Natural killer cell (primary cell): ENCODE results near the gene LCA5L. TPM values are rescaled to one million over a fixed set of nuclear protein-coding genes. Genes with fewer than 3 reads are reported as not detected.

Experiments
- ATAC-seq, 3 donors: fragments of 150-1000 bp in 2 of 3; fragments of 200-7000 bp in 1 of 3; cut with Tn5 transposase; 1 replicate in 1 of 3; 2 replicates in 2 of 3; pipeline ENCODE4 v1.10.0; 2021; ENCODE audit warnings: mild to moderate bottlenecking in 2 of 3, moderate library complexity in 2 of 3
- DNase-seq, 2 donors: peaks; one replicate each; pipeline versions ENCODE4 v3.0.0 to v3.0.0-alpha.2; 2013 to 2021; ENCODE audit warnings: mixed read lengths in 1 of 2
- H3K27ac ChIP-seq: one replicate; pipeline ENCODE4 v1.5.1; 2013; ENCODE audit warnings: mild to moderate bottlenecking, low read length
- H3K27me3 ChIP-seq: one replicate; pipeline ENCODE4 v1.6.1; 2013; ENCODE audit warnings: low read length; ENCODE audit not compliant: control insufficient read depth, insufficient read depth
- H3K36me3 ChIP-seq: one replicate; pipeline ENCODE4 v1.6.1; 2013; ENCODE audit warnings: low read length; ENCODE audit not compliant: control insufficient read depth, insufficient read depth
- H3K4me1 ChIP-seq: one replicate; pipeline ENCODE4 v1.6.1; 2013; ENCODE audit warnings: low read length; ENCODE audit not compliant: control insufficient read depth, insufficient read depth
- H3K4me3 ChIP-seq: one replicate; pipeline ENCODE4 v1.5.1; 2013; ENCODE audit warnings: low read length
- H3K9me3 ChIP-seq: one replicate; pipeline ENCODE4 v1.6.1; 2013; ENCODE audit warnings: low read length; ENCODE audit not compliant: control insufficient read depth, insufficient read depth
- H3K27ac Mint-ChIP-seq, 2 donors: one replicate each; pipeline ENCODE4 v1.8.0; 2022; ENCODE audit warnings: mild to moderate bottlenecking in 2 of 2, mixed read lengths in 2 of 2, moderate library complexity in 1 of 2
- H3K27me3 Mint-ChIP-seq, 2 donors: one replicate each; pipeline ENCODE4 v1.8.0; 2022; ENCODE audit warnings: low read depth in 2 of 2, mixed read lengths in 2 of 2
- H3K36me3 Mint-ChIP-seq: one replicate; pipeline ENCODE4 v1.8.0; 2022; ENCODE audit warnings: mixed read lengths
- H3K4me1 Mint-ChIP-seq, 2 donors: one replicate each; pipeline ENCODE4 v1.8.0; 2022; ENCODE audit warnings: mixed read lengths in 2 of 2
- H3K4me3 Mint-ChIP-seq: one replicate; pipeline ENCODE4 v1.8.0; 2022; ENCODE audit warnings: mild to moderate bottlenecking, moderate library complexity, mixed read lengths
- H3K9me3 Mint-ChIP-seq, 2 donors: one replicate each; pipeline ENCODE4 v1.8.0; 2022; ENCODE audit warnings: mixed read lengths in 2 of 2
- CTCF ChIP-seq: fragments of 200-600 bp; IDR thresholded peaks from one replicate; pipeline ENCODE4 v1.8.0; 2022; ENCODE audit warnings: antibody characterized with exemption
- WGBS: methylation state at CpG from one replicate; pipeline ENCODE4 v1.1.7; 2013; ENCODE audit warnings: missing lambda C conversion rate; ENCODE audit not compliant: insufficient coverage; 5-methylcytosine and 5-hydroxymethylcytosine counted together
- intact Hi-C: fragments of 100-400 bp; cut with micrococcal nuclease; formaldehyde crosslinking; loops from one replicate; pipeline ENCODE4 v1.14.2; 2022
- total RNA-seq, 4 donors: library from RNA; stranded (reverse); fragments of 120-200 nt in 1 of 4; gene quantifications; one replicate each; pipeline versions ENCODE4 v1.2.3 to v1.2.4, GENCODE V29; 2013 to 2022

The LCA5L gene
- total RNA-seq, 3 donors from 2014 or later (not counting 1 experiment from before 2014, with no cell fraction given), result 0.14 to 0.84 TPM; not detected in 1

DNA sequence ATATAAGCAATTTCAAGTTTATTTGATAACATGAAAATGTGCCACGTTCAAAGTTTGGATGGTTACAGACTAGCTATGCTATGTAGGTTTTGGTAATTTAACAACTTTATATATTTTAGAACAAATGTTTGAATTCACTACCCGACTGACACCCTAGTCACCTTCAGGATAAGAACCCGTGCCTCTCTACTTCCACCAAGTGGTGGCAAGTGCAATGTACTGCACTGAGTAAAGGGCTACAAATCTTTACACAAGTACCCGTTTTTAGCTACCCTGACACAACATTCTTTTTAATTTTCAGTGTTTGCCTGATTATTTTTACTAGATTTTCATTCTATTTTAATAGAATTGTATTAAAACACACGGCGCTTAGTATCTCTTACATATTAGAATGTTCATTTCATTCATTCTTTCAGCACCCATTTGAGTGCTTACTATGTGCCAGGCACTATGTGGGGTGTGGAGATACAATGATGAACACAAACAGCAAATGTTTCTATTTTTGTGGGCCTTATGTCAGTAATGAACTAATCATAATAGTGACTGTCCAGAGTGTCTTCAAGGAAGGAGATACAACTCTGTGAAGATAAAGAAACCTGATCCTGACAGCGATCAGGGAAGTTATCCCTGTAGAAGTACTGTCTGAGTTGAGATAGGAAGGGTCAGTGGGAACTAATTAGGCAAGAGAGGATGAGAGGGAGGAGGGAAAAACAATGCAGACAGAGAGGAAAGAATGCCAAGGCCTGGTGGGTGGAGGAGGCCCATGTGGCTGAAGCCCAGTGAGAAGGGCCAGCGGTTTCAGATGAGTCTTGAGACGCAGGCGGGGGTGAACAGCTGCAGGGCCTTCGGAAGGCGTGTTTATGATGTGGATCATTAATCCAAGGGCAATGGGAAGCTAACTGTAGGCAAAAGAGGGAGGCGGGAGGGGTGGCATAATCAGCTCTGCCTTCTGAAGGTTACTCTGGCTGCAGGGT lies 3.8 kb downstream of the LCA5L start:
- Mint-ChIP-seq H3K36me3 (no peaks in the 10 kb centered on the region), H3K27ac (no peak overlapping the region), H3K27me3 (peaks cover 35 to 51% of the 10 kb centered on the region in 2 donors), H3K9me3 (no peaks in the 10 kb centered on the region), H3K4me3 (no peak overlapping the region), H3K4me1 (peaks cover 11 to 15% of the 10 kb centered on the region in 2 donors)
- peak in 1 of 3 donors; percentile 25 for ATAC-seq
- Histone ChIP-seq H3K36me3 (no peaks in the 10 kb centered on the region), H3K9me3 (no peaks in the 10 kb centered on the region), H3K4me1 (peaks cover 9% of the 10 kb centered on the region), H3K27me3 (peaks cover 3% of the 10 kb centered on the region), H3K4me3 (no peak overlapping the region), H3K27ac (no peak overlapping the region)
- TF ChIP-seq CTCF, result peak; percentile 60
- DNase-seq, result peak in 1 of 2 donors; percentile 67
- WGBS, result 72% methylated on average over 9 of the region's 13 CpGs
- intact Hi-C loops, result no loop called here

DNA sequence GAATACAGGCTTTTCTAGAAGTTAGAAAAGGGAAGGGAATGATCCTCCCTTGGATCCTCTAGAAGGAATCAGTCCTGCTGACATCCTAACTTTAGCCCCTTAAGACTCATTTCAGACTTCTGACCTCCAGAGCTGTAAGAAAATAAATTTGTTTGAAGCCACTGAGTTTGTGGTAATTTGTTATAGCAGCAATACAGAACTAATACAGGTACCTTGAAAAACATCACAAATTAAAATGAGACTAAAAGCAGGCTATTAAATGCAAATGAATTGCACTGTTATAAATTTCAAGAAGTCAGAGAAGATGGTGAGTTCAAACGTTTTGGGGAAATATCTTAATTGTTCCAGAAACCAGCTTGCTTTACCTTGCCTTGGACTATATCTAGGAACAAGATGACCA lies 6.3 kb downstream of the LCA5L start:
- Mint-ChIP-seq H3K27me3 (peaks cover 37 to 52% of the 10 kb centered on the region in 2 donors), H3K27ac (no peak overlapping the region), H3K36me3 (no peaks in the 10 kb centered on the region), H3K4me3 (no peak overlapping the region), H3K4me1 (no peaks in the 10 kb centered on the region), H3K9me3 (no peaks in the 10 kb centered on the region)
- H3K27ac ChIP-seq, result no peak overlapping the region
- peaks cover 3% of the 10 kb centered on the region for H3K27me3 ChIP-seq
- no peaks in the 10 kb centered on the region for H3K4me1 ChIP-seq
- DNase-seq (no peak), ATAC-seq (no peak)
- no peak for TF ChIP-seq CTCF
- no peaks in the 10 kb centered on the region for H3K36me3 ChIP-seq
- no peak overlapping the region for H3K4me3 ChIP-seq
- H3K9me3 ChIP-seq, result no peaks in the 10 kb centered on the region
- 50% methylated on average over 1 of the region's 1 CpG for WGBS
- intact Hi-C loops, result no loop called here

GRCh38 chr21:39434950-39435349 lies 10.6 kb downstream of the LCA5L start:
- H3K27ac Mint-ChIP-seq, result no peak overlapping the region
- peaks cover 3% of the 10 kb centered on the region for H3K27me3 ChIP-seq
- DNase-seq (no peak), ATAC-seq (no peak)
- WGBS, result 100% methylated on average over 1 of the region's 4 CpGs
- no peak overlapping the region for H3K27ac ChIP-seq
- no peaks in the 10 kb centered on the region for H3K9me3 Mint-ChIP-seq
- H3K36me3 Mint-ChIP-seq, result no peaks in the 10 kb centered on the region
- H3K27me3 Mint-ChIP-seq, result peaks cover 22 to 41% of the 10 kb centered on the region in 2 donors
- H3K4me3 ChIP-seq, result no peak overlapping the region
- TF ChIP-seq CTCF, result no peak
- no peaks in the 10 kb centered on the region for H3K36me3 ChIP-seq
- no peaks in the 10 kb centered on the region for H3K4me1 ChIP-seq
- H3K4me1 Mint-ChIP-seq, result no peaks in the 10 kb centered on the region
- no peak overlapping the region for H3K4me3 Mint-ChIP-seq
- H3K9me3 ChIP-seq, result no peaks in the 10 kb centered on the region
- intact Hi-C loops, result no loop called here
